Mucosa of descending colon (tissue), 3 donors: ENCODE results near the gene SYNRG. TPM values are rescaled to one million over a fixed set of nuclear protein-coding genes. Genes with fewer than 3 reads are reported as not detected.
A peak's percentile ranks its signal among the peaks of the same experiment; 100 is the strongest.

ENCODE experiments used
- ATAC-seq: fragments of 200-7000 bp; cut with Tn5 transposase; one replicate; pipeline ENCODE4 v1.9.1; 2020; ENCODE audit warnings: mild to moderate bottlenecking, moderate library complexity
- DNase-seq, 3 donors: peaks; one replicate each; pipeline ENCODE4 v3.0.0-alpha.2; 2020
- H3K36me3 ChIP-seq: fragments of 200-600 bp; one replicate; pipeline ENCODE4 v1.8.0; 2021; ENCODE audit warnings: low read depth, mild to moderate bottlenecking
- H3K4me1 ChIP-seq: fragments of 200-600 bp; one replicate; pipeline ENCODE4 v1.8.0; 2021; ENCODE audit warnings: low read depth, mild to moderate bottlenecking
- H3K4me3 ChIP-seq: fragments of 200-600 bp; one replicate; pipeline ENCODE4 v1.8.0; 2021; ENCODE audit warnings: mild to moderate bottlenecking
- H3K9me3 ChIP-seq: fragments of 200-600 bp; one replicate; pipeline ENCODE4 v1.8.0; 2021; ENCODE audit warnings: mild to moderate bottlenecking
- CTCF ChIP-seq: fragments of 200-600 bp; IDR thresholded peaks from one replicate; pipeline ENCODE4 v1.8.0; 2022; ENCODE audit warnings: antibody characterized with exemption, mild to moderate bottlenecking
- intact Hi-C, 2 donors: fragments of 100-400 bp; cut with DNase I in 1 of 2; cut with micrococcal nuclease in 1 of 2; formaldehyde crosslinking; loops; one replicate each; pipeline versions ENCODE4 v1.11.0 to v1.11.1; 2022; cut with DNase I, micrococcal nuclease
- total RNA-seq, 3 donors: library from RNA; stranded (reverse); fragmentation: NEBNext Ultra II Directional in 2 of 3; extraction: Animal tissue kit (Norgen Biotek cat#: 25700) in 2 of 3; gene quantifications; one replicate each; pipeline versions ENCODE4 v1.2.1 to v1.2.4, GENCODE V29; 2021 to 2023
- donor health status: DM: no; HTN: no; CAD: no; lungs with moderate emphysema.
- donor health status: DM: no; HTN: no; CAD: no.
- donor health status: DM: no; HTN: yes; CAD: no.

Gene SYNRG
- total RNA-seq, 3 donors from 2014 or later: 36.8 to 46.2 (median 38.1) TPM

- TF ChIP-seq CTCF: no peak
- Histone ChIP-seq H3K4me1 (no peaks in the 10 kb centered on the region), H3K36me3 (peaks cover 29% of the 10 kb centered on the region), H3K9me3 (no peaks in the 10 kb centered on the region), H3K4me3 (no peak overlapping the region)
- intact Hi-C loops: no loop called here
- no peak for DNase-seq
- ATAC-seq: no peak
Measured at GRCh38 chr17:37538981-37539659, 70.1 kb downstream of the SYNRG start.

- no peaks in the 10 kb centered on the region for H3K4me1 ChIP-seq
- ATAC-seq (no peak), DNase-seq (no peak)
- TF ChIP-seq CTCF: no peak
- peaks cover 29% of the 10 kb centered on the region for H3K36me3 ChIP-seq
- intact Hi-C loops: no loop called here
- no peaks in the 10 kb centered on the region for H3K9me3 ChIP-seq
- no peak overlapping the region for H3K4me3 ChIP-seq
Measured at GRCh38 chr17:37535906-37536305, 73.3 kb downstream of the SYNRG start.

GRCh38 chr17:37532756-37533155 lies 76.5 kb downstream of the SYNRG start:
- H3K36me3 ChIP-seq: peaks cover 8% of the 10 kb centered on the region
- DNase-seq (no peak), ATAC-seq (no peak)
- H3K9me3 ChIP-seq: no peaks in the 10 kb centered on the region
- H3K4me1 ChIP-seq: no peaks in the 10 kb centered on the region
- intact Hi-C loops: no loop called here
- no peak overlapping the region for H3K4me3 ChIP-seq
- TF ChIP-seq CTCF: no peak

DNA sequence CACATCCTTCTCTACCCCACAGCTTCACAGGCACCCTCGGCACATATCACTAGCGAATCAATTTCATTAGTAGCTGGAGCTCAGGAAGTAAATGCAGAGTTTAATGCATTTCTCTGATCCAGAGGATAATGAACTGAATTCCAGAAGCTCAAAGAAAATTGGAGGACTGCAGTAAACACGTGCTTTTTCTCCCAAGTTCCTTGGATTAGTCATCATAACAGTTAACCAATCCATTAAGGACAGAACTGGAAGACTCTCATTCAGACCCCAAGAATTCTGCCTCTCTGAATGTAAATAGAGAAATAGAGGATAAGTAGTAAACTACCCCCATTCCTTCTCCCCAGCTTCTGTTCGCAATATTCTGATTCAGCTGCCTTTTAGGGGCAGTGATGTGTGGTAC lies 78.8 kb downstream of the SYNRG start:
- H3K4me1 ChIP-seq: no peaks in the 10 kb centered on the region
- intact Hi-C loops: no loop called here
- ATAC-seq: no peak
- TF ChIP-seq CTCF: no peak
- no peaks in the 10 kb centered on the region for H3K9me3 ChIP-seq
- H3K36me3 ChIP-seq: no peaks in the 10 kb centered on the region
- DNase-seq: no peak
- no peak overlapping the region for H3K4me3 ChIP-seq

DNA sequence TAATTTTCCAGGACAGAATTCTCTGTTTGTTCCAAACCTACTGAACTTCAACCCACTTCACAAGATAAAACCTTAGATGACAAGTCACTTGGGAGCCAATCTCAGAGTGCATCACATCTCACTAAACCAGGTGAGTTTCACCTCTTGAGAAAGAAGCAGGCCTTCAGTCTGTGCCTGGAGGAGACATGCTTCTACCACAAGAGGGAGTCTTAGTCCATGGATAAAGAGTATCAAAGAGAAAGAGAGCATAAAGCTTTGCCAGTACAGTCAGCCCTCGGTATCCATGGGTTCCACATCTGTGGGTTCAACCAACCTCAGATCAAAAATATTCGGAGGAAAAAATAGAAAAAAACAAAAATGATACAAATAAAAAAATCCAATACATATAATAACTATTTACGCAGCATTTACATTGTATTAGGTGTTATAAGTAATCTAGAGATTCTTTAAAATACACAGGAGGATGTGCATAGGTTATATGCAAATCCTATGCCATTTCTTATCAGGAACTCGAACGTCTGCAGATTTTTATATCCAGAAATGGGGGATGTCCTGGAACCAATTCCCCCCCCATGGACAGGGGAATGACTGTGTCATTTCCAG lies 81.9 kb downstream of the SYNRG start:
- Histone ChIP-seq H3K9me3 (no peaks in the 10 kb centered on the region), H3K36me3 (no peaks in the 10 kb centered on the region), H3K4me3 (no peak overlapping the region), H3K4me1 (no peaks in the 10 kb centered on the region)
- ATAC-seq (peak; percentile 80), DNase-seq (peak in 1 of 3 donors; percentile 32)
- TF ChIP-seq CTCF: peak; percentile 17
- intact Hi-C loops: no loop called here
